H1 (cell line): ENCODE data around the gene FHIT.

Experiments used
- BACH1 ChIP-seq: IDR thresholded peaks from 2 replicates; pipeline ENCODE4 v1.6.1; 2012; ENCODE audit warnings: low read length, improper control_type of control experiment
- CTBP2 ChIP-seq: IDR thresholded peaks from 2 replicates; pipeline ENCODE4 v1.7.0; 2011; ENCODE audit warnings: borderline replicate concordance, mild to moderate bottlenecking, moderate library complexity, mixed read lengths, low read length; ENCODE audit not compliant: insufficient read depth, insufficient read length
- JUN ChIP-seq: IDR thresholded peaks from 2 replicates; pipeline ENCODE4 v1.6.1; 2011; ENCODE audit warnings: low read depth, mild to moderate bottlenecking, improper control_type of control experiment, low read length
- TEAD4 ChIP-seq: IDR thresholded peaks from 2 replicates; pipeline ENCODE4 v1.6.1; 2012; ENCODE audit warnings: low read depth, low read length, inconsistent platforms, mixed read lengths
- ZNF274 ChIP-seq: IDR thresholded peaks from 2 replicates; pipeline ENCODE4 v1.7.0; 2012; ENCODE audit warnings: low read length, borderline replicate concordance; ENCODE audit errors: extremely low read depth
- TF ChIP-seq, protein P1 (sequence below), 3 experiments: IDR thresholded peaks; 1 replicate in 2 of 3; 2 replicates in 1 of 3; pipeline versions ENCODE4 v1.5.1 to v1.6.1; 2011; ENCODE audit warnings: low read length in 3 of 3, mild to moderate bottlenecking in 3 of 3, inconsistent platforms in 2 of 3, low read depth in 1 of 3, moderate library complexity in 1 of 3; ENCODE audit not compliant: insufficient read depth in 1 of 3; ENCODE audit errors: control extremely low read depth in 1 of 3

DNA sequence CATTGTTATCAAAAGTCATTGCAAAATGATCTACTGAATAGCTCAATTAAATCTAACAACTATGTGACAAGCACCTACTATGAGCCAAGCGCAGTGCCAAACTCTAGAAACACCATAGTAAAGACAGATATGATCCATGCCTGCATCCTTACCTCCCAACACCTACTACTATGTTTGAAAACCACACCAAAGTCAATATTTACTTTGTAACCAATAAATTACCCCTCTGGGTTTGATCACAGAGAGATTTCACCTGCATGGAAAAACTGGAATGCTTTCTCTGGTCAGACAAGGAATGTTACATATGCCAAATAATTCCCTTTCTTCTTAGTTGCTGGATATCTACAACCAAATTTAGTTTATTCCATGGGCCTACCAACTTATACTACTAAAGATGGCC lies 422.2 kb downstream of the FHIT start:
- TF ChIP-seq BACH1 (no peak), CTBP2 (no peak), JUN (no peak), TEAD4 (no peak), ZNF274 (no peak)
- TF ChIP-seq, protein P1, sequence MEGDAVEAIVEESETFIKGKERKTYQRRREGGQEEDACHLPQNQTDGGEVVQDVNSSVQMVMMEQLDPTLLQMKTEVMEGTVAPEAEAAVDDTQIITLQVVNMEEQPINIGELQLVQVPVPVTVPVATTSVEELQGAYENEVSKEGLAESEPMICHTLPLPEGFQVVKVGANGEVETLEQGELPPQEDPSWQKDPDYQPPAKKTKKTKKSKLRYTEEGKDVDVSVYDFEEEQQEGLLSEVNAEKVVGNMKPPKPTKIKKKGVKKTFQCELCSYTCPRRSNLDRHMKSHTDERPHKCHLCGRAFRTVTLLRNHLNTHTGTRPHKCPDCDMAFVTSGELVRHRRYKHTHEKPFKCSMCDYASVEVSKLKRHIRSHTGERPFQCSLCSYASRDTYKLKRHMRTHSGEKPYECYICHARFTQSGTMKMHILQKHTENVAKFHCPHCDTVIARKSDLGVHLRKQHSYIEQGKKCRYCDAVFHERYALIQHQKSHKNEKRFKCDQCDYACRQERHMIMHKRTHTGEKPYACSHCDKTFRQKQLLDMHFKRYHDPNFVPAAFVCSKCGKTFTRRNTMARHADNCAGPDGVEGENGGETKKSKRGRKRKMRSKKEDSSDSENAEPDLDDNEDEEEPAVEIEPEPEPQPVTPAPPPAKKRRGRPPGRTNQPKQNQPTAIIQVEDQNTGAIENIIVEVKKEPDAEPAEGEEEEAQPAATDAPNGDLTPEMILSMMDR (IDR thresholded peaks at IDR 0.05; ENCODE audit: control extremely low read depth in 1 of 3, insufficient read depth in 1 of 3, low read depth in 1 of 3, low read length in 3 of 3): no peak
